HG03135 (cell line): Measurements from ENCODE around the gene FAM221B.

Experiments used
- ATAC-seq: cut with Tn5 transposase; IDR thresholded peaks from one replicate; pipeline ENCODE4 v1.9.1; 2021; ENCODE audit warnings: mild to moderate bottlenecking, moderate library complexity; ENCODE audit not compliant: unreplicated experiment

Gene FAM221B

GRCh38 chr9:35847792-35848572 lies 19.4 kb upstream of the FAM221B start:
- ATAC-seq: peak; percentile 85

GRCh38 chr9:35845824-35846771 lies 17.6 kb upstream of the FAM221B start:
- no peak for ATAC-seq

GRCh38 chr9:35844628-35845270 lies 16.2 kb upstream of the FAM221B start:
- ATAC-seq: no peak

- ATAC-seq: peak; percentile 59
Observed at GRCh38 chr9:35842795-35843194, 14.3 kb upstream of the FAM221B start.

GRCh38 chr9:35842020-35842745 lies 13.7 kb upstream of the FAM221B start:
- peak; percentile 4 for ATAC-seq

- no peak for ATAC-seq
Observed at GRCh38 chr9:35841645-35841900, 13.0 kb upstream of the FAM221B start.

GRCh38 chr9:35840881-35841644 lies 12.5 kb upstream of the FAM221B start:
- ATAC-seq: no peak

- no peak for ATAC-seq
Observed at GRCh38 chr9:35839926-35840325, 11.4 kb upstream of the FAM221B start.

GRCh38 chr9:35836595-35836994 lies 8.1 kb upstream of the FAM221B start:
- ATAC-seq: no peak

- no peak for ATAC-seq
Observed at GRCh38 chr9:35835766-35836165, 7.2 kb upstream of the FAM221B start.

GRCh38 chr9:35835216-35835632 lies 6.7 kb upstream of the FAM221B start:
- no peak for ATAC-seq

GRCh38 chr9:35834260-35835215 lies 6.0 kb upstream of the FAM221B start:
- ATAC-seq: no peak

GRCh38 chr9:35832814-35833213 lies 4.3 kb upstream of the FAM221B start:
- no peak for ATAC-seq

- no peak for ATAC-seq
Observed at GRCh38 chr9:35831040-35831439, 2.5 kb upstream of the FAM221B start.

- no peak for ATAC-seq
Observed at GRCh38 chr9:35829764-35830096, 1.2 kb upstream of the FAM221B start.

GRCh38 chr9:35829084-35829763 lies 692 bp upstream of the FAM221B start, which contains the start of gene TMEM8B:
TMEM8B (plus strand) TSS chr9:35829228; CDS start chr9:35829448, 220 bp downstream.
- peak; percentile 65 for ATAC-seq

- no peak for ATAC-seq
Observed at GRCh38 chr9:35827486-35827885, 1.0 kb downstream of the FAM221B start.

- ATAC-seq: peak; percentile 43
Observed at GRCh38 chr9:35826071-35826701, 2.3 kb downstream of the FAM221B start.
